Measurements from ENCODE around the gene RNH1. TPM values are rescaled to one million over a fixed set of nuclear protein-coding genes. Genes with fewer than 3 reads are reported as not detected.
"Not testable (repeated sequence)": the region's sequence is repeated elsewhere in the genome, so short reads cannot be mapped to it uniquely, and the experiment has no call there.

Gene RNH1
- total RNA-seq, 4 donors from 2014 or later, result 220 to 303 (median 281) TPM

DNA sequence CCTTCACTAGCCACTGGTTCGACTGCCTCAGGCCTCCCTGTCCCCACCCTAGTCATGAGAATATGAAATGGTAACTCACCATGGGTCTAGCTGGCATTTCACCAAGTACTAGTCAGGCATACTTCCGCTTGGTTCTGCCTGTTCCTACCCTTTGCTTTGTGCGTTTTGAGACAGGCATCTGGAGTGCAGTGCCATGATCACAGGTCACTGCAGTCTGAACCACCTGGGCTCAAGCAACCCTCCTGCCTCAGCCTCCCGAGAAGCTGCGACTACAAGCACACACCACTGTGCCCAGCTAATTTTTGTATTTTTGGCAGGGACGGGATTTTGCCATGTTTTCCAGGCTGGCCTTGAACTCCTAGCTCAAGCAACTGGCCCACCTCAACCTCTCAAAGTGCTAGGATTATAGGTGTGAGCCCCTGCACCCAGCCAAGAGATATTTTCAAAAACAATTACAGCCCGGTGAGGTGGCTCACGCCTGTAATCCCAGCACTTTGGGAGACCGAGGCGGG lies 14.2 kb upstream of the RNH1 start:
- no peak overlapping the region for H3K4me3 ChIP-seq
- DNase-seq (ENCODE audit: low spot score in 2 of 2), result no peak
- H3K4me1 ChIP-seq, result peaks cover 0 to 7% (median 0%) of the 10 kb centered on the region in 4 donors
- no peak for TF ChIP-seq POLR2A (IDR thresholded peaks at IDR 0.05)
- TF ChIP-seq, protein P1, sequence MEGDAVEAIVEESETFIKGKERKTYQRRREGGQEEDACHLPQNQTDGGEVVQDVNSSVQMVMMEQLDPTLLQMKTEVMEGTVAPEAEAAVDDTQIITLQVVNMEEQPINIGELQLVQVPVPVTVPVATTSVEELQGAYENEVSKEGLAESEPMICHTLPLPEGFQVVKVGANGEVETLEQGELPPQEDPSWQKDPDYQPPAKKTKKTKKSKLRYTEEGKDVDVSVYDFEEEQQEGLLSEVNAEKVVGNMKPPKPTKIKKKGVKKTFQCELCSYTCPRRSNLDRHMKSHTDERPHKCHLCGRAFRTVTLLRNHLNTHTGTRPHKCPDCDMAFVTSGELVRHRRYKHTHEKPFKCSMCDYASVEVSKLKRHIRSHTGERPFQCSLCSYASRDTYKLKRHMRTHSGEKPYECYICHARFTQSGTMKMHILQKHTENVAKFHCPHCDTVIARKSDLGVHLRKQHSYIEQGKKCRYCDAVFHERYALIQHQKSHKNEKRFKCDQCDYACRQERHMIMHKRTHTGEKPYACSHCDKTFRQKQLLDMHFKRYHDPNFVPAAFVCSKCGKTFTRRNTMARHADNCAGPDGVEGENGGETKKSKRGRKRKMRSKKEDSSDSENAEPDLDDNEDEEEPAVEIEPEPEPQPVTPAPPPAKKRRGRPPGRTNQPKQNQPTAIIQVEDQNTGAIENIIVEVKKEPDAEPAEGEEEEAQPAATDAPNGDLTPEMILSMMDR (IDR thresholded peaks at IDR 0.05), result no peak
- no peak for TF ChIP-seq EP300 (IDR thresholded peaks at IDR 0.05)
- 89 to 91% methylated on average over 10 of the region's 10 CpGs for WGBS, 2 donors
- no peaks in the 10 kb centered on the region for H3K27me3 ChIP-seq
- H3K9me3 ChIP-seq, result peaks cover 0 to 11% (median 0%) of the 10 kb centered on the region in 4 donors
- H3K27ac ChIP-seq, result no peak overlapping the region
- peaks cover 0 to 4% (median 0%) of the 10 kb centered on the region in 3 donors for H3K36me3 ChIP-seq

DNA sequence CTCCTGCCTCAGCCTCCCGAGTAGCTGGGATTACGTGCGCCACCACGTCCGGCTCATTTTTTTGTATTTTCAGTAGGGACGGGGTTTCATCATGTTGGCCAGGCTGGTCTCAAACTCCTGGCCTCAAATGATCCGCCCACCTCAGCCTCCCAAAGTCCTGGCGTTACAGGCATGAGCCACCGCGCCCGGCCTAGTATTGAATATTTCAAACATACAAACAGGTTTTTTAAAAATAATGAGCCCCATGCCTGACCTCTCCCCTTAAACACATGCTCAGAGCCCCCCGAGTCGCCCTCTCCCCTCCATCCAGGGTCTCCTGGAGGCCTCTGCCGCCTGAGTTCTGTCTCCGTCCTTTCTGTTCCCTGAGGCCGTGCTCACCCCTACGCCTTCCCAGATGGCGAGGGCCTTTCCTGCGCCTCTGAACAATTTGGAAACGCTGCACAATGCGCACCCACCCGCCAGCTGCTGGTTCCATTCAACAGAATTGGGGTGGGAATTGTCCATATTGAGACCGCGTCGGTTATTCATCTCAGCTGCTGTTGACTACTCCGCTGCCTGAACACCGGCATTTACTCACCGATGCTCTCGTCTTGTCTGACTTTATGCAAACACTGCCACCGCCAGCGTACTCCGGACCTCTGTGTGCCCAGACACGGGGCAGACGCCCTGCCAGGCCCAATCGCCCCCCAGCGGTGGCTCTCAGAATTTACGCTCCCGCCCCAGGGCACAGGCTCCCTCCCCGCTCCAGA lies 13.6 kb upstream of the RNH1 start:
- H3K4me1 ChIP-seq, result peaks cover 0 to 7% (median 0%) of the 10 kb centered on the region in 4 donors
- H3K27ac ChIP-seq, result no peak overlapping the region
- no peak overlapping the region for H3K4me3 ChIP-seq
- H3K9me3 ChIP-seq, result peaks cover 0 to 18% (median 0%) of the 10 kb centered on the region in 4 donors
- 88 to 89% methylated on average over 39 of the region's 39 CpGs for WGBS, 2 donors
- no peak for DNase-seq (ENCODE audit: low spot score in 2 of 2)
- H3K36me3 ChIP-seq, result peaks cover 0 to 9% (median 0%) of the 10 kb centered on the region in 3 donors
- no peaks in the 10 kb centered on the region for H3K27me3 ChIP-seq
- no peak for TF ChIP-seq EP300 (IDR thresholded peaks at IDR 0.05)
- TF ChIP-seq POLR2A (IDR thresholded peaks at IDR 0.05), result no peak
- TF ChIP-seq, protein P1 (IDR thresholded peaks at IDR 0.05), result no peak

DNA sequence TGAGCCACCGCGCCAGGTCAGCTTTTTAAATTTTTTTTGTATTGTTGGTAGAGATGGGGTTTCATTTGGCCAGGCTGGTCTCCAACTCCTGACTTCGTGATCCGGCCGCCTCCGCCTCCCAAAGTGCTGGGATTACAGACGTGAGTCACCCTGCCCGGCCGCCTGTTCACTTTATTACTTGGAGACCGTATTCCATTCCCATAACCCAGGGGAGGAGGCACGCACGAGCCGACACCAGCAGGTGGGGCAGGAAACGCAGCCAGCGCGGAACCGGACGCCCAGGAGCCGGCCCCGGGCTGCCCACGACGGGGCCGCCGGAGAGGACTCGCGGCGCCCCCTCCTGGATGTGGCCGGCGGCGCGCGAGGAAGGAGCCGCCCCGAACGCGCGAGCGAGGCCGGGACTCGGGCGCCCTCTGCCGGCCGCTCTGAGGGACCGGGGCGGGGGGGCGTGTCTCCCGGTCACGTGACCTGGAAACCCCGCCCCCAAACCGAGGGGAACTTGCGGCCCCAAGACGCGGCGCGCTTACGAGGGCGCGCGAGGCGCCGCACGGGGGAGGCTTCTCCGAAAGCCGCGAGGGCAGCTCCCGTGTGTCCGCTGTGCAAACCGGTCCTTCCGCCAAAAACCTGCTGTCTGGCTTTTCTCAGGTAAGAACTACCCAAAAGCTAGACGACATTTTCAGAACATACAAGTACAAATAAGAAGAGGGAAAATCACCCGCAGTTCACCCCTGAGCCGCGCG lies 11.6 kb upstream of the RNH1 start:
- peak in 1 of 2 donors; percentile 38 for TF ChIP-seq POLR2A (IDR thresholded peaks at IDR 0.05)
- TF ChIP-seq, protein P1 (IDR thresholded peaks at IDR 0.05), result peak; percentile 99 to 100 (median 100)
- peak in 1 of 2 donors; percentile 64 for TF ChIP-seq EP300 (IDR thresholded peaks at IDR 0.05)

DNA sequence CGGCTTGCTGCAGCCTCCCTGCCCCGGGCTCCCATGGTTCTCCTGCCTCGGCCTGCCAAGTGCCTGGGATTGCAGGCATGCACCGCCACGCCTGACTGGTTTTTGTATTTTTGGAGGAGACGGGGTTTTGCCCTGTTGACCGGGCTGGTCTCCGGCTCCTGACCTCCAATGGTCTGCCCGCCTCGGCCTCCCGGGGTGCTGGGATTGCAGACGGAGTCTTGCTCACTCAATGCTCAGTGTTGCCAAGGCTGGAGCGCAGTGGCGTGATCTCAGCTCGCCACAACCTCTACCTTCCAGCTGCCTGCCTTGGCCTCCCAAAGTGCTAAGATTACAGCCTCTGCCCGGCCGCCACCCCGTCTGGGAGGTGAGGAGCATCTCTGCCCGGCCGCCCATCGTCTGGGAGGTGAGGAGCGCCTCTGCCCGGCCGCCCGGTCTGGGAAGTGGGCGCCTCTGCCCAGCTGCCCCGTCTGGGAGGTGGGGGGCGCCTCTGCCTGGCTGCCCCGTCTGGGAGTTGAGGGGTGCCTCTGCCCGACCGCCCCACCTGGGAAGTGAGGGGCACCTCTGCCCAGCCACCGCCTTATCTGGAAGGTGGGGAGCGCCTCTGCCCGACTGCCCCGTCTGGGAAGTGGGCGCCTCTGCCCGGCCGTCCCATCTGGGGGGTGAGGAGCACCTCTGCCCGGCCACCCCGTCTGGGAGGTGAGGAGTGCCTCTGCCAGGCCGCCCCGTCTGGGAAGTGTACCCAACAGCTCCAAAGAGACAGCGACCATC lies 10.1 kb upstream of the RNH1 start:
- WGBS, 2 donors, result 92 to 94% methylated on average over 40 to 43 of the region's 43 CpGs
- peak overlapping the region in 1 of 4 donors; percentile 82 for H3K27ac ChIP-seq

More for the DNA sequence above, 11.6 kb upstream of the RNH1 start:
- Histone ChIP-seq H3K36me3 (peaks cover 0 to 29% (median 0%) of the 10 kb centered on the region in 3 donors), H3K27ac (peak overlapping the region; percentile 19 to 82 (median 55)), H3K9me3 (peaks cover 0 to 18% (median 0%) of the 10 kb centered on the region in 4 donors), H3K4me1 (peaks cover 0 to 7% (median 0%) of the 10 kb centered on the region in 4 donors), H3K27me3 (no peaks in the 10 kb centered on the region), H3K4me3 (peak overlapping the region; percentile 1 to 37 (median 22))
- DNase-seq (ENCODE audit: low spot score in 2 of 2), result peak; percentile 75 to 77
- 9 to 13% methylated on average over 44 to 71 of the region's 74 CpGs for WGBS, 2 donors

DNA sequence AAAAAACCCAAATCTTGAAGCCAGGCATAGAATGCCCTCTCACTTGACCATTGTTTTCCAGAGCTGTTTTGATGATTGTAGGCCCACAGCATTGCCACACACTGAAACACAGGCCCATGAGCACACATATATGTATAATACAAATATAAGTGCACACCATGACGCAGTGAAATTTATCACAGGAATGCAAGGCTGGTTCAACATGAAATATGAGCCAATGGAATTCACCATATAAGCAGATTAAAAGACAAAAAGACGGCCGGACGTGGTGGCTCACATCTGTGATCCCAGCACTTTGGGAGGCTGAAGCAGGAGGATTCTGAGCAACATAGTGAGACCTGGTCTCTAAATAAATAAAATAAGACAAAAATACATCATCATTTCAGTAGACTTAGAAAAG lies 9.4 kb upstream of the RNH1 start:
- no peak for TF ChIP-seq POLR2A (IDR thresholded peaks at IDR 0.05)
- TF ChIP-seq, protein P1 (IDR thresholded peaks at IDR 0.05), result no peak
- no peak for TF ChIP-seq EP300 (IDR thresholded peaks at IDR 0.05)
- Histone ChIP-seq H3K36me3 (peaks cover 0 to 51% (median 0%) of the 10 kb centered on the region in 3 donors), H3K9me3 (peaks cover 0 to 18% (median 0%) of the 10 kb centered on the region in 4 donors), H3K4me1 (peaks cover 0 to 7% (median 0%) of the 10 kb centered on the region in 4 donors), H3K27me3 (no peaks in the 10 kb centered on the region), H3K4me3 (no peak overlapping the region), H3K27ac (no peak overlapping the region)
- 93% methylated on average over 4 of the region's 4 CpGs for WGBS, 2 donors
- DNase-seq (ENCODE audit: low spot score in 2 of 2), result no peak

More for the DNA sequence above, 10.1 kb upstream of the RNH1 start:
- H3K4me1 ChIP-seq; DNase-seq (ENCODE audit: low spot score in 2 of 2); H3K4me3 ChIP-seq; H3K27me3 ChIP-seq: not testable (repeated sequence)
- peaks cover 0 to 44% (median 0%) of the 10 kb centered on the region in 3 donors for H3K36me3 ChIP-seq
- H3K9me3 ChIP-seq, result peaks cover 0 to 18% (median 0%) of the 10 kb centered on the region in 4 donors
